NCI-H146 (cell line): ENCODE results near the gene LMNA.

Experiments
- DNase-seq: peaks from one replicate; lab custom pipeline; 2025; lab: John Stamatoyannopoulos, UW

The LMNA gene

GRCh38 chr1:156143765-156144489 lies 29.4 kb downstream of the LMNA start:
- no peak for DNase-seq

DNA sequence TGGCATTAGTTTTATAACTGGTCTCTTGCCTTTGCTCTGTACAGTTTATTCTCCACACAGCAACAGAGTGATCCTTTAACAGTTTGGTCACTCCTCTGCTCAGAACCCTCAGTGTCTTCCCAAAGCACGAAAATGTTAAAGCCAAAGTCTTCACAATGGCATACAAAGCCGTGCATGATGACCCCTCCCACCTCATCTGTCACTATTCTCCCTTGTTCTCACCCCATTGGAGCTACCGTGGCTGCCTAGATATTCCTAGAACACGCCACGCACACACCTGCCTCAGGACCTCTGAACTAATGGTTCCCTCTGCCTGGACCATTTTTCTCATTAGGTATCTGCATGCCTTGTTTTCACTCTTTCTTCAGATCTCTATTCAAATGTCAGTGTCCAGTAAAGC lies 30.2 kb downstream of the LMNA start:
- no peak for DNase-seq

DNA sequence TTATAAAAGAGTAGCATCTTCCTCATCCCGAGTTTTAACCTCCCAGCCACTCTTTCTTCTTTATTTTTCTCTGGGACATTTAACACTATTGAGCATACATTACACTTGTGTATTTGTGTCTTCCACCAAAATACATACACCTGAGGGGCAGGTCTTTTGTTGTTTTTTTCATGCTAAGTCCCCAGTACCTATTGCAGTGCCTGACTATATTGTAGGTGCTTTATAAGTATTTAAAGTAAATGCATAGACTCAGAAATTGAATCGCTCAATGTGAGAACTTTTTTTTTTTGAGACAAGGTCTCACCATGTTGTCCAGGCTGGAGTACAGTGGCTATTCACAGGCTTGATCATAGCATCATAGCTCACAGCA lies 31.1 kb downstream of the LMNA start:
- DNase-seq = no peak

DNA sequence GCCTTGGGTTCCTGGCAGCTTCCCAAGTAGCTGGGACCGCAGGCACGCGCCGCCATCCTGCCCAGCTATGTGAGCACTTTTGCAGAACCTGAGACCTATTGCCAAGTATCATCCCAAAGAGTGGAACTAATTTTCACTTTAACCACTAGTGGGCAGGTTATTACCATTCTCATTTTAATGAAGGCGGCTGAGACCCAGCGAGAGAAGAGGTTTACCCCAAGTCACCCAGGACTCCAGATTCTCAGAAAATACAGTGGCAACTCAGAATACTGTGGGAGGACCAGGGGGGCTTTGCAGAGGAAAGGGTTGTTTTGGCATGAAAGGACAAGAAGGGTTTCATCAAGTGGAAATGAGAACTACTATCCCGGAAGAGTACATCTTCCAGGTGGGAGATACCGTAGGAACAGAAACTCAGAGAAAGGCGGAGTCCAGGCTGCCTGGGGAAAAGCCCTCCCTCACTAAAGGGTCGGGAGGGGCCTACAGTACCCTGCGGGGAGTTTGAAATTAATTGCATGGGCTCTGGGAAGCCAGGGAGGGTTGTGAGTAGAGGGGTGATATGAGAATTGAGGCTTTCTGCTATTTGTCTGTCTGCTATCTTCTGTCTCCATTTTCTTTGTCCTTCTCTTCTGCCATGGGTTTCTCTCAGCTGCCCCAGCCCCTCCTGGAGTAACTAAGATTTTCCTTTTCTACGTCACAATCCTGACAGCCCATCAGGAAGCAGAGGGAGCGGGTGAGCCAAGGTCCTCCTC lies 31.7 kb downstream of the LMNA start:
- DNase-seq = peak; percentile 71

GRCh38 chr1:156146769-156147405 lies 32.4 kb downstream of the LMNA start:
- no peak for DNase-seq

- no peak for DNase-seq
Observed at GRCh38 chr1:156148216-156148615, 33.7 kb downstream of the LMNA start.

DNA sequence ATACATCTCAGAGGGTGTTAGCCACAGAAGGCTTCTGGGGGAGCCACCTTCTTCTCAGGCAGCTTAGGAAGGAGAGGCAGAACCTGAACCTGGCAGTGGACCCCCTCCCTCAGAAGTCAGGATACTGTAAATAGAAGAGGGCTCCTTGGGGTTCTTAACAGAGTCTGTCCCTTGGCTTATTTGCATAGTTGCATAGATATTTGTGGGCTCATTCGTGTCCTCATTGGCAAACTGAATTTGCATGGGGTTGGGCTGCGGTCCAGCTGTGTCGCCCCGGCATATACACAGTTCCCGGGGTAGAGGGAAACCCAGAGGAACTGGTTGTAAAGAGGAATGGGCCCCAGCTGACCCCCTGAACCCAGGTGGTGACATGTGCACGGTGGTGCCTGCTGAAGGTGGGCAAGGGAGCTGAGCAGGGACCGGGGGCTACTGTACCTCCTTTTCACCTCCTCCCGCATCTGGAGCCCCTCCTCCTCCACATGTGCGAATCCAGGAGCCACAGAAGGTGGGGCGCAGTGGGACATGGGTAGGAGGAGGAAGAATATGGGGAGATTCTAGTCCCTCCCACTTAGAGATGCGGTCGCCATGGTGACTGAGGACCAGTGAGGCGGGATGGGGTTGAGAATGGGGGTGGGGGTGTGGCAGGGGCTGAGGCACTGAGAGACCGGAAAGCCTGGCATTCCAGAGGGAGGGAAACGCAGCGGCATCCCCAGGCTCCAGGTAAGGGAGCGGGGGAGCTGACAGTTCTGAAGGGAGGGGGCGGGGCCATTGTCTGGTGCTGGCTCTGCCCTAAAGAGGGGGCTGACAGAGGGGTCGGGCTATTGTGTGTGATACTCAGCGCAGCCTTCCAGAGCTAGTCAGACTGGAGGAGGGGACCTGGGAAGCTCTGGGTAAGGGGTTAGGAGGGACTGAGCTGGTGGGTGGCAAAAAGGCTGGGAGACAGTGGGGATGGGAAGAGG lies 35.1 kb downstream of the LMNA start:
- no peak for DNase-seq

- no peak for DNase-seq
Observed at GRCh38 chr1:156150333-156151011, 36.0 kb downstream of the LMNA start.

GRCh38 chr1:156151093-156151688 lies 36.7 kb downstream of the LMNA start:
- no peak for DNase-seq

DNA sequence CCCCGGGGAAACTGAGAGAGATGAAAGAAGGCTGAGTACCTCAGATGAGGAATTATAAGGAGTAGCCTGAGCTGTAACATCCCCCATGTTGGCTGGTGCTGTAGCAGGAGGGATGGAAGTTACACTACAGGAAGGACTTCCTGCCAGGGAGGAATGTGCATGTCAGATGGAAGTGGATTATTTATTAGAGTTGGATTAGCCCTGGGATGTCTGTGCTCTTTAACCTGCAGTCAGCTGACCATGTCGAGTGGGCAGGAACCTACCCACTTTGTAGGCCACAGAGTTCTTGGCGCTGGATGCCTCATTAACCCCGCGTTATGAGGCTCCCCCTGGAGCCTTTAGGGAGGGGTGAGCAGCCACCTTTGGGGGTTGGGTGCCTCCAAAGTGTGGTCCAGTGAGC lies 38.1 kb downstream of the LMNA start:
- DNase-seq = no peak

GRCh38 chr1:156153362-156153761 lies 38.9 kb downstream of the LMNA start, which contains the start of gene SEMA4A:
Gene SEMA4A (plus strand): TSS chr1:156153585. CDS start chr1:156154579, 994 bp downstream.
- no peak for DNase-seq

DNA sequence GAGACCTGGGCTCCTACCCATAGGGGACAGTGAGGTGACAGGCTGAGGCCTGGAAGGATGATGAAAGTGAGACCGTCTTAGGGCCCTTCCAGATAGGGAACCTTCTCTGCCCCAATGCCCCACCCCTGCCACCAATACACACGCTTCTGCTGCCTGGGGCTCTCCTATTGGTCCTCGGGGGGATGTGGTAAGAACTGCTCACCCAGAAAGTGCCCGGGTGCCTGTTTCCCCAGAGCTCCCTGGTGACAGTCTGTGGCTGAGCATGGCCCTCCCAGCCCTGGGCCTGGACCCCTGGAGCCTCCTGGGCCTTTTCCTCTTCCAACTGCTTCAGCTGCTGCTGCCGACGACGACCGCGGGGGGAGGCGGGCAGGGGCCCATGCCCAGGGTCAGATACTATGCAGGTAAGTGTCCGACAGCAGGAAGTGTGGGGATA lies 39.8 kb downstream of the LMNA start:
- DNase-seq = no peak

DNA sequence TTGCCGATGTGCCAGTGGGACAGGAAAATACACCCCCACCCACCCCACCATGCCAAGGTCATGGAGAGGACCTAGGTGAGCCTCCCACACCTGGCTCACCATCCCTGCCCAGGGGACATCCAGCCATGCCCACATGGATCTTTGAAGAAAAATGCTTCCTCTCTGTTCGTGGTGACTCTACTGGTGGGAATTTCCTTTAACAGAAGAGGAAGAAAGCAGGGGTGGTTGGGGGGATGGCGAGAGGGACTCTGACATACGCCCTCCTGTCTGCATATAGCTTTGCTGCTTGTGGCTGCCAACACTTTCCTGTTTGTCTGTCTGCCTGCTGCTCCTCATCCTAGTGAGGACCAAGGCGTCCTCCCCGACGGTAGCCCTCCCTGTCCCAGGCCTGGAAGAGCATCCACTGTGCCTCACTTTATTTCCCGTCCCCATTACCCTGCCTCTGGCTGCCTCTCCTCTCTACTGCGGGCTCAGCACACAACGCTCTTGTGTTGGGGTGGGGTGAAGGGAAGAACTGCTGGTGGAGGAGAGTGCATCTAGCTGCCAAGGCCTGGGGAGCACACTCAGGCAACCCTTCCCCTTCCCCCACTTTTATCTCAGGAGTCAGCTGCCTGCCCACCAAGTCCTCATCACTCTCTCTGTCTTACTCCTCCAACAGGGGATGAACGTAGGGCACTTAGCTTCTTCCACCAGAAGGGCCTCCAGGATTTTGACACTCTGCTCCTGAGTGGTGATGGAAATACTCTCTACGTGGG lies 41.4 kb downstream of the LMNA start:
- DNase-seq = no peak

DNA sequence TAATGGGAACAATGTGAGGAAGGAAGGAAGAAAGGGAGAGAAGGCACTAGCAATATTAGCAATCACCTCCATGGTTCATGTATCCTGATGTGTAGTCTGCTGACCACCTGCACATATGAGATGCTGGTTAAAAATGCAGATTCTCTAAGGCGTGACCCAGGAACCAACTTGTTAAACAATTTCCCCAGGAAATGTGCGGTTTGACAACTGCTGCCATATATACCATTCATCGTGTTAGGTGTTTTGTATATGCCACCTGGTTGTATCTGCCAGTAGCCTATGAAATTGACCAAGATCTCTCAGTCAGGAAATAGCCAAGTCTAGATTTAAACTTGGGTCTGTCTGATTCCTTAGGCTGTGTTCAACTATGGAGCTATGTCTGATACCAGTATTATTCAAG lies 43.0 kb downstream of the LMNA start:
- DNase-seq = no peak

- no peak for DNase-seq
Observed at GRCh38 chr1:156157966-156158365, 43.5 kb downstream of the LMNA start.

- DNase-seq = no peak
Observed at GRCh38 chr1:156160000-156160742, 45.7 kb downstream of the LMNA start.

DNA sequence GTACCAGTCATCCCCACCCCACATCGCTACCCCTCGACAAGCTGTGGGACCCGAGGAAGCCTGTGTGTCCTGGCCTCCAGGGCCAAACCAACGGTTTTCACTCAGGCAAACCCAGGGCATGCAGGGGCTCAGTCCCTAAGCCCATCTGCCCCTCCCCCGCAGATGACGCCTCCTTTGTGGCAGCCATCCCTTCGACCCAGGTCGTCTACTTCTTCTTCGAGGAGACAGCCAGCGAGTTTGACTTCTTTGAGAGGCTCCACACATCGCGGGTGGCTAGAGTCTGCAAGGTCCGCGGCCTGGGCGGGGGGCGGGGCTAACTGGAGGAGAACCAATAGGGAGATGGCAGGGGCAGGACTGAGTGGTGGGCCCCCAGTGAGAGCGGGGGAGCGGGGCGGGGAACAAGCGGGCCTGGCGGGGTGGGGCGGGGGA lies 46.2 kb downstream of the LMNA start:
- DNase-seq = peak; percentile 86

DNA sequence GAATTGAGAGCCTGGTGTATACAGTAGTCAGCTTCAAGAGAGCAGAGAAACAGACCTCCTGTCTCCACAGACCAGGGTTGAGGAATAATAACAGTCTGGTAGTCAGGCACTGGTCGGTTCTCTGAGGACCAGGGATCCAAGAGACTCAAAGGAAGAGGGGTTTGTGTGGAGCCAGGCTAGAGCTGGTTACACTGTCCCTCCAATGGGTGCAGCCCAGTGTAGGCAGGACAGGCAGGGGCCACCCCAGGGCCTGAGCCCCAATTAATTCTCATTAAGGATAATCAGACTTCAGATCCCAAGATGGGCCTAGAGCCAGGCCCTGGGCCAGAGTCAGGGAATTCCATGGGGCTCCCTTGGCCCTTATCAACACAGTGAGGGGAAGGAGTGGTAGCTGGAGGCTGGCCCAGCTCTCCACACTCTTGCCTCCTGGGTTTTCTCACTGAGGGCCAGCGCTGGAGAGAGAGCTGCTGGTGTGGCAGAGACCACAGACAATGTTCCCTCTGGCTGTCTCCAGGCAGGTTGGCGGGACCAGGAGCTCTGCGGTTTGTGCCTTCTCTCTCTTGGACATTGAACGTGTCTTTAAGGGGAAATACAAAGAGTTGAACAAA lies 48.0 kb downstream of the LMNA start:
- no peak for DNase-seq

GRCh38 chr1:156163712-156164111 lies 49.2 kb downstream of the LMNA start:
- no peak for DNase-seq
